Kidney (tissue), 14 donors: ENCODE data around the gene BEST1. TPM values are rescaled to one million over a fixed set of nuclear protein-coding genes. Genes with fewer than 3 reads are reported as not detected.
A peak's percentile ranks its signal among the peaks of the same experiment; 100 is the strongest.

Experiments used
- DNase-seq, 5 donors: peaks; one replicate each; pipeline ENCODE4 v3.0.0-alpha.2; 2013 to 2020
- FAIRE-seq: peaks from 2 replicates; lab custom pipeline; 2012; peaks lifted over from hg19 to GRCh38; lab: Jason Lieb, UNC
- H3K27ac ChIP-seq, 2 donors: one replicate each; pipeline ENCODE4 v1.7.0; 2013; ENCODE audit warnings: low read depth in 2 of 2, low read length in 2 of 2, inconsistent platforms in 1 of 2
- H3K27me3 ChIP-seq: one replicate; pipeline ENCODE4 v1.7.1; 2013; ENCODE audit warnings: low read length, inconsistent platforms; ENCODE audit not compliant: control insufficient read depth, insufficient read depth
- H3K36me3 ChIP-seq, 3 donors: one replicate each; pipeline versions ENCODE4 v1.7.0 to v1.7.1; 2013; ENCODE audit warnings: low read length in 3 of 3, control low read depth in 1 of 3, inconsistent platforms in 1 of 3; ENCODE audit not compliant: insufficient read depth in 3 of 3, control insufficient read depth in 2 of 3
- H3K4me1 ChIP-seq, 3 donors: one replicate each; pipeline versions ENCODE4 v1.7.0 to v1.7.1; 2013; ENCODE audit warnings: low read length in 3 of 3, inconsistent platforms in 1 of 3, low read depth in 1 of 3; ENCODE audit not compliant: control insufficient read depth in 2 of 3, insufficient read depth in 2 of 3
- H3K4me3 ChIP-seq, 3 donors: one replicate each; pipeline versions ENCODE4 v1.7.0 to v1.8.1; 2013; ENCODE audit warnings: low read length in 3 of 3, control low read depth in 1 of 3, inconsistent platforms in 1 of 3
- H3K9ac ChIP-seq, 3 donors: one replicate each; pipeline versions ENCODE4 v1.7.0 to v1.7.1; 2013; ENCODE audit warnings: low read length in 3 of 3, control low read depth in 1 of 3, inconsistent platforms in 1 of 3
- H3K9me3 ChIP-seq, 3 donors: one replicate each; pipeline versions ENCODE4 v1.7.0 to v1.7.1; 2013; ENCODE audit warnings: low read length in 3 of 3, control low read depth in 1 of 3, inconsistent platforms in 1 of 3; ENCODE audit not compliant: control insufficient read depth in 2 of 3, insufficient read depth in 1 of 3
- CTCF ChIP-seq: IDR thresholded peaks from 3 replicates; pipeline ENCODE4 v1.5.1; 2012; ENCODE audit warnings: mild to moderate bottlenecking, moderate library complexity, borderline replicate concordance; ENCODE audit not compliant: insufficient read depth; ENCODE audit errors: extremely low read depth
- intact Hi-C: fragments of 100-400 bp; cut with DNase I; formaldehyde crosslinking; loops from one replicate; pipeline ENCODE4 v1.11.1; 2022
- polyA plus RNA-seq: library from polyadenylated mRNA; stranded (reverse); fragments of 350-450 nt; fragmentation: Illumina TruSeq; extraction: RNeasy Lipid Tissue Mini Kit (QIAGEN cat#74804); gene quantifications from one replicate; pipeline ENCODE4 v1.2.3, GENCODE V29; 2014; ENCODE audit warnings: low read depth, low replicate concordance; ENCODE audit not compliant: insufficient read depth
- total RNA-seq: library from RNA; stranded (reverse); fragmentation: NEBNext Ultra II Directional; extraction: Animal tissue kit (Norgen Biotek cat#: 25700); gene quantifications from one replicate; pipeline ENCODE4 v1.2.1, GENCODE V29; 2021
- donor health status: control.
- donor health status: control.
- donor health status: control.
- donor health status: control.
- donor health status: control.
- donor health status: DM: yes; HTN: yes; CAD: no.
- donor health status: Normal renal cell carcinoma (clear cell type).

Gene BEST1
- total and polyA plus RNA-seq, 2 donors from 2014 or later, result 0.62 to 7.1 TPM

GRCh38 chr11:61976420-61976800 lies 26.3 kb downstream of the BEST1 start:
- Histone ChIP-seq H3K4me1 (peaks cover 12 to 40% (median 36%) of the 10 kb centered on the region in 3 donors), H3K27me3 (no peaks in the 10 kb centered on the region), H3K27ac (no peak overlapping the region), H3K4me3 (peak overlapping the region in 1 of 3 donors; percentile 50), H3K9ac (peak overlapping the region in 1 of 3 donors; percentile 43), H3K9me3 (no peaks in the 10 kb centered on the region), H3K36me3 (no peaks in the 10 kb centered on the region)
- no peak for TF ChIP-seq CTCF
- intact Hi-C loops, result no loop called here
- no peak for DNase-seq
- FAIRE-seq, result no peak

- Histone ChIP-seq H3K4me1 (peaks cover 10 to 40% (median 33%) of the 10 kb centered on the region in 3 donors), H3K27ac (no peak overlapping the region), H3K27me3 (no peaks in the 10 kb centered on the region), H3K9ac (no peak overlapping the region), H3K36me3 (no peaks in the 10 kb centered on the region), H3K4me3 (peak overlapping the region in 2 of 3 donors; percentile 20 to 50), H3K9me3 (no peaks in the 10 kb centered on the region)
- TF ChIP-seq CTCF, result no peak
- FAIRE-seq (no peak), DNase-seq (no peak)
- intact Hi-C loops, result no loop called here
Measured at GRCh38 chr11:61976813-61977475, 26.8 kb downstream of the BEST1 start.

GRCh38 chr11:61978703-61979661 lies 28.8 kb downstream of the BEST1 start:
- no peaks in the 10 kb centered on the region for H3K9me3 ChIP-seq
- H3K9ac ChIP-seq, result no peak overlapping the region
- H3K4me1 ChIP-seq, result peaks cover 0 to 20% (median 15%) of the 10 kb centered on the region in 3 donors
- intact Hi-C loops, result no loop called here
- FAIRE-seq (no peak), DNase-seq (peak in 1 of 5 donors; percentile 5)
- no peak for TF ChIP-seq CTCF
- no peak overlapping the region for H3K4me3 ChIP-seq
- H3K36me3 ChIP-seq, result no peaks in the 10 kb centered on the region
- H3K27ac ChIP-seq, result peak overlapping the region; percentile 49 to 63
- H3K27me3 ChIP-seq, result no peaks in the 10 kb centered on the region
